Breast epithelium (tissue), 3 donors: ENCODE results near the gene TRAF3IP1.

Experiments used
- CTCF ChIP-seq, 3 donors: fragments of 450-650 bp; IDR thresholded peaks; one replicate each; pipeline ENCODE4 v1.5.1; 2016 to 2017; ENCODE audit warnings: antibody characterized with exemption in 3 of 3, mild to moderate bottlenecking in 3 of 3, moderate library complexity in 3 of 3
- POLR2A ChIP-seq: fragments of 450-650 bp; IDR thresholded peaks from one replicate; pipeline ENCODE4 v1.6.1; 2016; ENCODE audit warnings: antibody characterized with exemption, mild to moderate bottlenecking, moderate library complexity
- POLR2AphosphoS5 ChIP-seq, 3 donors: sonication (generic); formaldehyde crosslinking; IDR thresholded peaks; one replicate each; pipeline ENCODE4 v1.6.1; 2017; ENCODE audit warnings: antibody characterized with exemption in 3 of 3

GRCh38 chr2:238325694-238326093 is 5.4 kb downstream of the TRAF3IP1 start:
- TF ChIP-seq CTCF (IDR thresholded peaks at IDR 0.05) (no peak), POLR2A (no peak), POLR2AphosphoS5 (IDR thresholded peaks at IDR 0.05) (no peak)
